HG03571 (cell line): Measurements from ENCODE around the gene SCFD2.

Source experiments
- ATAC-seq: cut with Tn5 transposase; IDR thresholded peaks from one replicate; pipeline ENCODE4 v1.9.1; 2021; ENCODE audit not compliant: unreplicated experiment

SCFD2 gene

GRCh38 chr4:52868133-52868532 lies 497.7 kb downstream of the SCFD2 start:
- ATAC-seq, result no peak

- no peak for ATAC-seq
Observed at GRCh38 chr4:52867163-52867562, 498.7 kb downstream of the SCFD2 start.

- no peak for ATAC-seq
Observed at GRCh38 chr4:52866734-52867133, 499.1 kb downstream of the SCFD2 start.

- no peak for ATAC-seq
Observed at GRCh38 chr4:52865300-52865699, 500.6 kb downstream of the SCFD2 start.

- ATAC-seq, result no peak
Observed at GRCh38 chr4:52864793-52865192, 501.1 kb downstream of the SCFD2 start.

GRCh38 chr4:52863324-52863723 lies 502.5 kb downstream of the SCFD2 start:
- ATAC-seq, result no peak

- ATAC-seq, result no peak
Observed at GRCh38 chr4:52862639-52863161, 503.2 kb downstream of the SCFD2 start.

- ATAC-seq, result peak; percentile 99
Observed at GRCh38 chr4:52861879-52862616, 503.8 kb downstream of the SCFD2 start, which contains the start of gene RASL11B. RASL11B (plus strand) TSS chr4:52862317; CDS start chr4:52862508, 191 bp downstream.

GRCh38 chr4:52861171-52861823 lies 504.6 kb downstream of the SCFD2 start:
- no peak for ATAC-seq

- no peak for ATAC-seq
Observed at GRCh38 chr4:52860361-52860760, 505.5 kb downstream of the SCFD2 start.

GRCh38 chr4:52856801-52857200 lies 509.1 kb downstream of the SCFD2 start:
- ATAC-seq, result no peak

GRCh38 chr4:52853351-52853750 lies 512.5 kb downstream of the SCFD2 start:
- no peak for ATAC-seq

GRCh38 chr4:52852711-52853110 lies 513.1 kb downstream of the SCFD2 start:
- no peak for ATAC-seq

- no peak for ATAC-seq
Observed at GRCh38 chr4:52852041-52852440, 513.8 kb downstream of the SCFD2 start.

GRCh38 chr4:52850406-52851124 lies 515.3 kb downstream of the SCFD2 start:
- no peak for ATAC-seq

- ATAC-seq, result no peak
Observed at GRCh38 chr4:52848254-52848653, 517.6 kb downstream of the SCFD2 start.

GRCh38 chr4:52846502-52846901 lies 519.4 kb downstream of the SCFD2 start:
- ATAC-seq, result no peak

- no peak for ATAC-seq
Observed at GRCh38 chr4:52844596-52844995, 521.3 kb downstream of the SCFD2 start.

- no peak for ATAC-seq
Observed at GRCh38 chr4:52843958-52844357, 521.9 kb downstream of the SCFD2 start.

- no peak for ATAC-seq
Observed at GRCh38 chr4:52843351-52843750, 522.5 kb downstream of the SCFD2 start.

GRCh38 chr4:52842792-52843191 lies 523.1 kb downstream of the SCFD2 start:
- ATAC-seq, result no peak
